ENCODE results near the gene LSAMP.

Gene LSAMP

GRCh38 chr3:115768661-115769060 is 676.6 kb downstream of the LSAMP start:
- no peak overlapping the region for H2BK15ac ChIP-seq (replicated peaks; ENCODE audit: low read depth)
- no peak overlapping the region for H3K18ac ChIP-seq (ENCODE audit: low read length)
- no peak overlapping the region for H4K8ac ChIP-seq (ENCODE audit: low read depth, low read length)
- no peak overlapping the region for H3K56ac ChIP-seq (ENCODE audit: low read length)
- peaks cover 8% of the 10 kb centered on the region for H3K4me1 ChIP-seq (ENCODE audit: control insufficient read depth, low read depth, low read length)
- H4K5ac ChIP-seq (ENCODE audit: low read length) = no peak overlapping the region
- no peak overlapping the region for H2BK5ac ChIP-seq (ENCODE audit: low read length)
- H3K36me3 ChIP-seq (ENCODE audit: control insufficient read depth, insufficient read depth, low read length) = no peaks in the 10 kb centered on the region
- no peaks in the 10 kb centered on the region for H3K27me3 ChIP-seq (ENCODE audit: insufficient read depth, low read length, poor library complexity)
- H2AK5ac ChIP-seq (ENCODE audit: low read length) = no peak overlapping the region
- no peak overlapping the region for H3K4me3 ChIP-seq (ENCODE audit: low read length)
- no peaks in the 10 kb centered on the region for H3K79me1 ChIP-seq (ENCODE audit: low read length)
- no peak for DNase-seq
- no peak overlapping the region for H3K4me2 ChIP-seq (ENCODE audit: low read length)
- no peak overlapping the region for H3K4ac ChIP-seq (ENCODE audit: low read depth, low read length)
- H3K23ac ChIP-seq (ENCODE audit: low read length) = no peak overlapping the region
- H3K27ac ChIP-seq (ENCODE audit: low read depth, low read length) = no peak overlapping the region
- no CpG with 5 or more reads among the region's 3 CpGs for WGBS (ENCODE audit: extremely low coverage, insufficient coverage, low lambda C conversion rate)
- no peak overlapping the region for H2BK120ac ChIP-seq (ENCODE audit: low read depth, low read length)
- no peak overlapping the region for H3K9ac ChIP-seq (ENCODE audit: low read length)
- H3K79me2 ChIP-seq (ENCODE audit: control insufficient read depth, insufficient read depth, low read length) = no peaks in the 10 kb centered on the region

DNA sequence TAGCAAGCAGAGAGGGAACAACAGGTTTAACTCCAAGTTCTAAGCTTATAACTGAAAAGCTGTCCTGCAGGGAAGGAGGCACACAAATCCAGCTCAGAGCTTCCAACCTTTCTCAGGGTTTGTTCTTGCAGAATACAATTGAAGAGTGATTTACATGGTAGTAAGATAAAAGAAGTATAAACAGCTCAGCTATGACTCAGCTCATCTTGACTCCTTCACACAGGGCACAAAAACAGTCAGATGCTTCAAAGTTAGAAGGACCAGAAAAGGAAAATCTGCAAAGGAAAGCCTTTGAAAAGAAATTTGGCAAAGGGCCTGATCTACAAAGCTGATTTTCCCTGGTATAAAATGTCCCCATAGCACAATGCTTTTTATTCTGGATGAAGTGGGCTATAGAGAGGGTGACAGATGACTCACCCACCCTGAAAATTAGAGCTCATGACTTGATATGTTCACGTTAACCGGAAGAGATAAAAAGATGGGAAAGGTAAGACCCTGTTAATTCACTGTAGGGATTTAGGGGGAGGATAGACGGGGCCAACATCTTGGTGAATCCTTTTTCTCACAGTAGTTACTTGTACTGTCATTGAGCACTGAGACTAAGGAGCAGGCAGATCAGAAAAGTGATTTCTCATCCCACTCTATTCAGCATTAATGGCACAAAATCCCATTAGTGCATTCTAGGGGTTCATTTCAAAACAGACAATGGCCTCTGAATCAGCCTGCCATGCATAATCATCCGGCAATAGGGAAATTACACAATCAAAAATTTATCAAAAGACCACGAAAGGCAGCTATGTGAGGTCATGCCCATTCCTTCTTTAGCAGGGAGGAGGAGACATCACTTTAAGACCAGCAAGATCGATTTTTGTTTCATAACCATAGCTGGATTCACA is 678.5 kb downstream of the LSAMP start:
- no CpG with 5 or more reads among the region's 6 CpGs for WGBS (ENCODE audit: extremely low coverage, insufficient coverage, low lambda C conversion rate)
- no peaks in the 10 kb centered on the region for H3K79me2 ChIP-seq (ENCODE audit: control insufficient read depth, insufficient read depth, low read length)
- H3K4me3 ChIP-seq (ENCODE audit: low read length) = no peak overlapping the region
- peak overlapping the region; percentile 45 for H3K18ac ChIP-seq (ENCODE audit: low read length)
- peak overlapping the region; percentile 51 for H2BK5ac ChIP-seq (ENCODE audit: low read length)
- peak overlapping the region; percentile 62 for H3K56ac ChIP-seq (ENCODE audit: low read length)
- peak overlapping the region; percentile 21 for H4K5ac ChIP-seq (ENCODE audit: low read length)
- H2BK15ac ChIP-seq (replicated peaks; ENCODE audit: low read depth) = no peak overlapping the region
- H3K79me1 ChIP-seq (ENCODE audit: low read length) = no peaks in the 10 kb centered on the region
- no peak overlapping the region for H3K4me2 ChIP-seq (ENCODE audit: low read length)
- no peaks in the 10 kb centered on the region for H3K36me3 ChIP-seq (ENCODE audit: control insufficient read depth, insufficient read depth, low read length)
- DNase-seq = peak; percentile 76
- H3K4me1 ChIP-seq (ENCODE audit: control insufficient read depth, low read depth, low read length) = peaks cover 8% of the 10 kb centered on the region
- peak overlapping the region; percentile 23 for H3K27ac ChIP-seq (ENCODE audit: low read depth, low read length)
- H3K9ac ChIP-seq (ENCODE audit: low read length) = no peak overlapping the region
- no peak overlapping the region for H2BK120ac ChIP-seq (ENCODE audit: low read depth, low read length)
- H3K4ac ChIP-seq (ENCODE audit: low read depth, low read length) = peak overlapping the region; percentile 81
- no peaks in the 10 kb centered on the region for H3K27me3 ChIP-seq (ENCODE audit: insufficient read depth, low read length, poor library complexity)
- no peak overlapping the region for H3K23ac ChIP-seq (ENCODE audit: low read length)
- H2AK5ac ChIP-seq (ENCODE audit: low read length) = no peak overlapping the region
- H4K8ac ChIP-seq (ENCODE audit: low read depth, low read length) = no peak overlapping the region

DNA sequence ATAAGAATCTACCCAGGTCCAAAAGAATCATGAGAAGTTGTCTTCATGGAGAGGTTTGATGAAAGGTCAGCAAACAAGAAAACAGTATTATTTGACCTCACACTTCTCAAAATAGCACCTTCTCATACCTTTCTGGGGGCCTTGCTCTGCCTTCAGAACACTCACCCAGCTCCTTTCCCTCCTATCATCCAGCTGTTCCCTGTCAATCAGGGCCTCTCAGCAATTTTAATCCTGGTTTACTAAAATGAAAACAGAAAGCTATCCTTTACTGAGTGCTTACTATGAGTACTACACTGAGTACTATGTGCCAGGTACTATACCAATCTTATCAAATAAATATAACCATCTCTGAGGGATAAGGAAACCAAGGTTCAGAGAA is 683.4 kb downstream of the LSAMP start:
- Histone ChIP-seq H2BK15ac (replicated peaks; ENCODE audit: low read depth) (no peak overlapping the region), H4K5ac (ENCODE audit: low read length) (no peak overlapping the region), H3K79me2 (ENCODE audit: control insufficient read depth, insufficient read depth, low read length) (no peaks in the 10 kb centered on the region), H2BK120ac (ENCODE audit: low read depth, low read length) (no peak overlapping the region), H2BK5ac (ENCODE audit: low read length) (no peak overlapping the region), H3K18ac (ENCODE audit: low read length) (no peak overlapping the region), H3K27ac (ENCODE audit: low read depth, low read length) (no peak overlapping the region), H3K4me3 (ENCODE audit: low read length) (no peak overlapping the region), H3K36me3 (ENCODE audit: control insufficient read depth, insufficient read depth, low read length) (no peaks in the 10 kb centered on the region), H3K4me1 (ENCODE audit: control insufficient read depth, low read depth, low read length) (peaks cover 5% of the 10 kb centered on the region), H3K79me1 (ENCODE audit: low read length) (no peaks in the 10 kb centered on the region), H3K9ac (ENCODE audit: low read length) (no peak overlapping the region), H2AK5ac (ENCODE audit: low read length) (no peak overlapping the region), H3K4me2 (ENCODE audit: low read length) (no peak overlapping the region), H3K27me3 (ENCODE audit: insufficient read depth, low read length, poor library complexity) (no peaks in the 10 kb centered on the region), H4K8ac (ENCODE audit: low read depth, low read length) (no peak overlapping the region), H3K23ac (ENCODE audit: low read length) (no peak overlapping the region), H3K4ac (ENCODE audit: low read depth, low read length) (no peak overlapping the region), H3K56ac (ENCODE audit: low read length) (no peak overlapping the region)
- DNase-seq = no peak

- Histone ChIP-seq H3K56ac (ENCODE audit: low read length) (no peak overlapping the region), H2BK15ac (replicated peaks; ENCODE audit: low read depth) (no peak overlapping the region)
Observed at GRCh38 chr3:115760716-115761115, 684.6 kb downstream of the LSAMP start.

DNA sequence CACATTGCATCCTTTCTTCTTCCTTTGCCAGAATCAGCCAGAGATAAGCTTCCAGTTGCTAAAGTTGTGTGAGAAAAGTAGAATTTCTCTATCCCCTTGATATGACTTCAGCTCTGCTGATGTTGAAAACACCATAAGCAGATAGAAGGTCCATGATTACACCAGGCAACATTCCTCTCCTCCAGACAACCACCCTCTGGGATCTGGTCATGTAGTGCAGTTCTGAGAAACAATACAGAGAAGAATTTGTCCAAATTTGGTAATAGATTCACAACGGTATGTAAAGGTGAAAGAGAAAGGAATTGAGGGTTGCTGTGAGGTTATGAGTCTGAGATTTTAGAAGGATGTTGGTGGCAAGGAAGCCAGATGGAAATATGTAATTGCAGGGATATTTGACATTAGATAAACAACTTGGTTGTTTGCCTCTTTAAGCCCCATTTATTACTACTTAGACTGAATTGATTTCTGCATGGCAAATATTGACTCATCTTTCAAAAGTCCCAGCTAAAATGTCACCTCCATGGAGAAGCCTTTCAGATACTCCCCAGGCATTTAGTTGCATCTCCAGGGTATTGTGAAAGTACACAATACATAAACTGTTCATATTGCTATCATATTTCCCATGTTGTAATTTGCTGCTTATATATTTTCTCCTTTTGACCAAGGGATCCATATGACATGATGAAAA is 687.1 kb downstream of the LSAMP start:
- no peak for DNase-seq
- H3K27ac ChIP-seq (ENCODE audit: low read depth, low read length) = no peak overlapping the region
- WGBS (ENCODE audit: extremely low coverage, insufficient coverage, low lambda C conversion rate) = no CpG with 5 or more reads among the region's 1 CpG
- H3K36me3 ChIP-seq (ENCODE audit: control insufficient read depth, insufficient read depth, low read length) = no peaks in the 10 kb centered on the region
- no peak overlapping the region for H4K5ac ChIP-seq (ENCODE audit: low read length)
- no peaks in the 10 kb centered on the region for H3K27me3 ChIP-seq (ENCODE audit: insufficient read depth, low read length, poor library complexity)
- H3K23ac ChIP-seq (ENCODE audit: low read length) = no peak overlapping the region
- no peak overlapping the region for H4K8ac ChIP-seq (ENCODE audit: low read depth, low read length)
- H2BK5ac ChIP-seq (ENCODE audit: low read length) = no peak overlapping the region
- no peak overlapping the region for H3K4me2 ChIP-seq (ENCODE audit: low read length)
- no peak overlapping the region for H3K9ac ChIP-seq (ENCODE audit: low read length)
- no peak overlapping the region for H2AK5ac ChIP-seq (ENCODE audit: low read length)
- no peak overlapping the region for H2BK120ac ChIP-seq (ENCODE audit: low read depth, low read length)
- H3K56ac ChIP-seq (ENCODE audit: low read length) = no peak overlapping the region
- no peaks in the 10 kb centered on the region for H3K79me2 ChIP-seq (ENCODE audit: control insufficient read depth, insufficient read depth, low read length)
- H2BK15ac ChIP-seq (replicated peaks; ENCODE audit: low read depth) = no peak overlapping the region
- no peak overlapping the region for H3K4ac ChIP-seq (ENCODE audit: low read depth, low read length)
- no peak overlapping the region for H3K4me3 ChIP-seq (ENCODE audit: low read length)
- H3K18ac ChIP-seq (ENCODE audit: low read length) = no peak overlapping the region
- H3K4me1 ChIP-seq (ENCODE audit: control insufficient read depth, low read depth, low read length) = no peaks in the 10 kb centered on the region
- no peaks in the 10 kb centered on the region for H3K79me1 ChIP-seq (ENCODE audit: low read length)

More at GRCh38 chr3:115760716-115761115, 684.6 kb downstream of the LSAMP start:
- no peak overlapping the region for H4K5ac ChIP-seq (ENCODE audit: low read length)
- no peak overlapping the region for H2BK120ac ChIP-seq (ENCODE audit: low read depth, low read length)
- H3K79me2 ChIP-seq (ENCODE audit: control insufficient read depth, insufficient read depth, low read length) = no peaks in the 10 kb centered on the region
- no CpG with 5 or more reads among the region's 3 CpGs for WGBS (ENCODE audit: extremely low coverage, insufficient coverage, low lambda C conversion rate)
- H3K18ac ChIP-seq (ENCODE audit: low read length) = no peak overlapping the region
- H4K8ac ChIP-seq (ENCODE audit: low read depth, low read length) = no peak overlapping the region
- H3K79me1 ChIP-seq (ENCODE audit: low read length) = no peaks in the 10 kb centered on the region
- no peak overlapping the region for H3K27ac ChIP-seq (ENCODE audit: low read depth, low read length)
- H3K9ac ChIP-seq (ENCODE audit: low read length) = no peak overlapping the region
- H3K4me1 ChIP-seq (ENCODE audit: control insufficient read depth, low read depth, low read length) = no peaks in the 10 kb centered on the region
- H3K27me3 ChIP-seq (ENCODE audit: insufficient read depth, low read length, poor library complexity) = no peaks in the 10 kb centered on the region
- no peak overlapping the region for H3K23ac ChIP-seq (ENCODE audit: low read length)
- H3K4ac ChIP-seq (ENCODE audit: low read depth, low read length) = no peak overlapping the region
- H3K4me3 ChIP-seq (ENCODE audit: low read length) = no peak overlapping the region
- H3K36me3 ChIP-seq (ENCODE audit: control insufficient read depth, insufficient read depth, low read length) = no peaks in the 10 kb centered on the region
- peak overlapping the region; percentile 23 for H2BK5ac ChIP-seq (ENCODE audit: low read length)
- H3K4me2 ChIP-seq (ENCODE audit: low read length) = no peak overlapping the region
- H2AK5ac ChIP-seq (ENCODE audit: low read length) = no peak overlapping the region
- no peak for DNase-seq

Measured in mesendoderm (in vitro differentiated cells).